Endothelial cell of umbilical vein (primary cell): ENCODE results near the gene TUBA4A. TPM values are rescaled to one million over a fixed set of nuclear protein-coding genes. Genes with fewer than 3 reads are reported as not detected.

Experiments used
- Bru-seq: library from RNA; stranded (reverse); fragments of 400-500 nt; gene quantifications from one replicate; lab custom pipeline; 2021; lab: Mats Ljungman, UMichigan
- BruChase-seq, 2 experiments: library from RNA; stranded (reverse); fragments of 400-500 nt; gene quantifications; one replicate each; lab custom pipeline; 2021; lab: Mats Ljungman, UMichigan
- BruUV-seq: library from RNA; stranded (reverse); fragments of 400-500 nt; replicated peaks from 2 replicates; lab custom pipeline; 2021; lab: Mats Ljungman, UMichigan
- CTCF ChIA-PET: fragments of 300-600, 350-600 bp; sonication (Branson Sonifier 250); formaldehyde crosslinking; loops from one replicate; lab custom pipeline; 2021; ENCODE audit warnings: antibody characterized with exemption, inconsistent platforms; lab: Charles Lee
- POLR2A ChIA-PET: fragments of 300-600, 350-600 bp; sonication (Branson Sonifier 250); formaldehyde crosslinking; loops from one replicate; lab custom pipeline; 2021; ENCODE audit warnings: antibody characterized with exemption, inconsistent platforms; lab: Charles Lee
- DNase-seq: peaks from one replicate; pipeline ENCODE4 v3.0.0-alpha.2; 2011; ENCODE audit warnings: low read depth, low spot score
- FAIRE-seq: peaks from 2 replicates; lab custom pipeline; 2011; peaks lifted over from hg19 to GRCh38; lab: Jason Lieb, UNC
- H2AFZ ChIP-seq: 2 replicates; pipeline ENCODE4 v1.6.0; 2012; ENCODE audit warnings: low read depth, low read length, control low read depth, inconsistent platforms
- H3K27ac ChIP-seq: 2 replicates; pipeline ENCODE4 v1.5.1; 2011; ENCODE audit warnings: low read depth, mild to moderate bottlenecking, control low read depth, low read length, moderate library complexity; ENCODE audit not compliant: insufficient read depth
- H3K27me3 ChIP-seq, 2 experiments: 2 replicates each; pipeline versions ENCODE4 v1.6.0 to v1.6.1; 2011; ENCODE audit warnings: low read length in 2 of 2, mixed read lengths in 1 of 2; ENCODE audit not compliant: control insufficient read depth in 2 of 2, insufficient read depth in 2 of 2
- H3K36me3 ChIP-seq, 2 experiments: 2 replicates in 1 of 2; 3 replicates in 1 of 2; pipeline ENCODE4 v1.5.1; 2011; ENCODE audit warnings: low read length in 2 of 2, mild to moderate bottlenecking in 1 of 2, moderate library complexity in 1 of 2; ENCODE audit not compliant: control insufficient read depth in 2 of 2, insufficient read depth in 2 of 2; ENCODE audit errors: extremely low read depth in 1 of 2
- H3K4me1 ChIP-seq: 3 replicates; pipeline ENCODE4 v1.5.1; 2011; ENCODE audit warnings: mild to moderate bottlenecking, low read length; ENCODE audit not compliant: control insufficient read depth, insufficient read depth; ENCODE audit errors: extremely low read depth
- H3K4me2 ChIP-seq: 2 replicates; pipeline ENCODE4 v1.6.1; 2011; ENCODE audit warnings: low read length, control low read depth, mixed read lengths; ENCODE audit not compliant: insufficient read depth
- H3K4me3 ChIP-seq, 3 experiments: fragments of 200-600 bp in 1 of 3; sonication (generic), shearing (Covaris generic) in 1 of 3; replicated peaks in 1 of 3; 2 replicates each; pipeline ENCODE4 v1.5.1; 2011 to 2016; ENCODE audit warnings: control low read depth in 3 of 3, low read length in 3 of 3, mild to moderate bottlenecking in 2 of 3, inconsistent platforms in 1 of 3, low read depth in 1 of 3, moderate library complexity in 1 of 3; ENCODE audit not compliant: insufficient read depth in 1 of 3
- H3K79me2 ChIP-seq: 2 replicates; pipeline ENCODE4 v1.6.0; 2012; ENCODE audit warnings: low read length, inconsistent platforms; ENCODE audit not compliant: control insufficient read depth, insufficient read depth
- H3K9ac ChIP-seq: replicated peaks from 2 replicates; pipeline ENCODE3; 2011; ENCODE audit warnings: low read length, control low read depth; ENCODE audit not compliant: insufficient read depth; ENCODE audit errors: extremely low read depth
- H3K9me1 ChIP-seq: replicated peaks from 3 replicates; pipeline ENCODE4 v1.6.0; 2011; ENCODE audit warnings: mild to moderate bottlenecking, low read length; ENCODE audit not compliant: control insufficient read depth, insufficient read depth; ENCODE audit errors: extremely low read depth
- H3K9me3 ChIP-seq: replicated peaks from 2 replicates; pipeline ENCODE4 v1.5.1; 2012; ENCODE audit warnings: low read length, inconsistent platforms; ENCODE audit not compliant: control insufficient read depth, insufficient read depth
- H4K20me1 ChIP-seq: replicated peaks from 2 replicates; pipeline ENCODE3; 2011; ENCODE audit warnings: mild to moderate bottlenecking, low read length; ENCODE audit not compliant: control insufficient read depth, insufficient read depth; ENCODE audit errors: extremely low read depth
- CTCF ChIP-seq, 2 donors: IDR thresholded peaks; 1 replicate in 1 of 2; 2 replicates in 1 of 2; pipeline ENCODE4 v1.5.1; 2011; ENCODE audit warnings: low read length in 2 of 2, mild to moderate bottlenecking in 2 of 2, moderate library complexity in 2 of 2, control low read depth in 1 of 2, inconsistent platforms in 1 of 2, low read depth in 1 of 2; ENCODE audit not compliant: insufficient read depth in 1 of 2; ENCODE audit errors: extremely low read depth in 1 of 2
- EZH2 ChIP-seq: IDR thresholded peaks from 2 replicates; pipeline ENCODE4 v1.6.1; 2012; ENCODE audit warnings: borderline replicate concordance, low read depth, mild to moderate bottlenecking, moderate library complexity, low read length, inconsistent platforms; ENCODE audit not compliant: severe bottlenecking
- FOS ChIP-seq: IDR thresholded peaks from 2 replicates; pipeline ENCODE4 v1.6.1; 2011; ENCODE audit warnings: mild to moderate bottlenecking, low read length, moderate library complexity, borderline replicate concordance; ENCODE audit not compliant: insufficient read depth
- GATA2 ChIP-seq: IDR thresholded peaks from 2 replicates; pipeline ENCODE4 v1.7.0; 2011; ENCODE audit warnings: low read depth, mild to moderate bottlenecking, moderate library complexity, mixed read lengths, low read length; ENCODE audit not compliant: insufficient read length, insufficient read depth
- JUN ChIP-seq: IDR thresholded peaks from 2 replicates; pipeline ENCODE4 v1.6.1; 2011; ENCODE audit warnings: borderline replicate concordance, low read depth; ENCODE audit not compliant: insufficient read length, insufficient read depth
- MAX ChIP-seq: IDR thresholded peaks from 2 replicates; pipeline ENCODE4 v1.6.1; 2011; ENCODE audit not compliant: insufficient read depth, insufficient read length
- MYC ChIP-seq: IDR thresholded peaks from one replicate; pipeline ENCODE4 v1.6.1; 2011; ENCODE audit warnings: mild to moderate bottlenecking, low read depth, low read length
- POLR2A ChIP-seq: IDR thresholded peaks from 2 replicates; pipeline ENCODE4 v1.6.1; 2012; ENCODE audit warnings: low read depth, mild to moderate bottlenecking, control low read depth, low read length
- dilution Hi-C: fragments of 300-500 bp; cut with MboI; formaldehyde crosslinking; loops from one replicate; pipeline ENCODE4 v1.15.0; 2019; ENCODE audit warnings: low sequenced_read_pairs; ENCODE audit not compliant: extremely low pct_ligation_motif_present
- intact Hi-C: fragments of 100-400 bp; cut with micrococcal nuclease; formaldehyde crosslinking; loops from one replicate; pipeline ENCODE4 v1.10.0; 2022
- long read RNA-seq: library from polyadenylated mRNA; stranded (forward); transcript quantifications from one replicate; pipeline ENCODE4 v2.0.0, GENCODE V29; 2021
- polyA minus RNA-seq, 3 experiments: library from RNA; depleted of rRNA, polyadenylated mRNA; stranded (reverse); fragments of >200 nt; gene quantifications; 1 replicate in 1 of 3; 2 replicates in 2 of 3; pipeline ENCODE4 v1.2.3, GENCODE V29; 2011
- polyA plus RNA-seq, 4 experiments: library from polyadenylated mRNA; depleted of rRNA in 3 of 4; stranded (reverse) in 3 of 4; unstranded in 1 of 4; fragments of >200 nt; gene quantifications; 2 replicates each; pipeline versions ENCODE4 v1.2.1 to v1.2.3, GENCODE V29; 2011 to 2012; ENCODE audit warnings: missing spikeins in 1 of 4
- total RNA-seq: library from RNA; stranded (reverse); gene quantifications from 2 replicates; pipeline ENCODE4 v1.2.3, GENCODE V29; 2021

Gene TUBA4A
- total RNA-seq, result 10.7 and 16.5 TPM in 2 replicates
- 24.8 and 29.4 TPM in 2 replicates for polyA plus RNA-seq
- 15.2 and 17.9 TPM in 2 replicates for polyA plus RNA-seq (2011; cell fraction: cytosol; rRNA removed)
- polyA plus RNA-seq (2011; cell fraction: nucleus; rRNA removed), result 20.2 and 22.9 TPM in 2 replicates
- 6.8 and 13.8 TPM in 2 replicates for polyA plus RNA-seq (2012)
- 10.0 and 10.5 TPM in 2 replicates for polyA minus RNA-seq
- polyA minus RNA-seq (2011; cell fraction: cytosol; rRNA and poly(A)+ RNA removed), result 31.2 TPM
- 1.6 and 3.9 TPM in 2 replicates for polyA minus RNA-seq (2011; cell fraction: nucleus; rRNA and poly(A)+ RNA removed)
- percentile 41 among the genes with signal in this experiment for Bru-seq, nascent RNA
- BruChase-seq, experiment 1, labeled RNA remaining after a 6-hour chase, result percentile 51 among the genes with signal in this experiment
- BruChase-seq, experiment 2, labeled RNA remaining after a 2-hour chase, result percentile 39 among the genes with signal in this experiment
- long read RNA-seq, transcript TUBA4A-201 (4 exons, 2,162 nt), result major isoform, 18 of 20 reads
- long read RNA-seq, partial matches to known transcripts, result 0 of 20 reads
- long read RNA-seq, other reads (novel, unspliced or antisense), result 0 of 20 reads

- no peaks in the 10 kb centered on the region for H4K20me1 ChIP-seq
- H3K9ac ChIP-seq, result peak within 1 kb of the TSS; percentile 21
- intact Hi-C loops, result loop anchor here (1.0 to 2.0 kb wide), 3 partner anchors 25 to 41 kb away; partner anchors contain the start of genes ABCB6 and DNAJB2
- FAIRE-seq (peak; percentile 70), DNase-seq (peak; percentile 67)
- H2AFZ ChIP-seq, result peak within 1 kb of the TSS; percentile 92
- POLR2A ChIA-PET, result interaction anchor here (1.3 kb wide), 1 partner anchor 9 kb away, joined by 5 read pairs; the partner anchor contains the start of genes GLB1L and STK16
- H3K4me2 ChIP-seq, result peak within 1 kb of the TSS; percentile 78
- no peaks in the 10 kb centered on the region for H3K9me1 ChIP-seq
- CTCF ChIA-PET, result interaction anchor here (1.0 to 2.5 kb wide), 6 partner anchors 9 to 41 kb away, joined by 3 to 14 read pairs (median 4); partner anchors contain the start of genes DNAJB2, GLB1L and STK16
- H3K4me3 ChIP-seq, result peak within 1 kb of the TSS; percentile 32 to 53 (median 34)
- H3K79me2 ChIP-seq, result no peaks in the 10 kb centered on the region
- TF ChIP-seq FOS (no peak), MAX (no peak), MYC (no peak), JUN (no peak), POLR2A (no peak), EZH2 (no peak), GATA2 (no peak), CTCF (IDR thresholded peaks at IDR 0.05; ENCODE audit: extremely low read depth in 1 of 2, insufficient read depth in 1 of 2, low read depth in 1 of 2, low read length in 2 of 2) (no peak)
- no TSS peak for BruUV-seq
- no peaks in the 10 kb centered on the region for H3K36me3 ChIP-seq
- H3K4me1 ChIP-seq, result peaks cover 36% of the 10 kb centered on the region
- H3K27ac ChIP-seq, result no peak within 1 kb of the TSS
- H3K9me3 ChIP-seq, result no peaks in the 10 kb centered on the region
- H3K27me3 ChIP-seq, result peaks cover 15 to 16% of the 10 kb centered on the region in 2 experiments
- dilution Hi-C loops, result no loop called here
Observed at GRCh38 chr2:219253753-219254589, at the start of gene TUBA4A. TUBA4A (minus strand) TSS chr2:219253918; CDS start chr2:219253858, 60 bp downstream.
